CD4-positive, alpha-beta memory T cell (primary cell): ENCODE results near the gene SCD5. TPM values are rescaled to one million over a fixed set of nuclear protein-coding genes. Genes with fewer than 3 reads are reported as not detected.

Source experiments
- CTCF ChIA-PET: fragments of 350-600 bp; sonication (Branson Sonifier 250); formaldehyde crosslinking; loops from one replicate; lab custom pipeline; 2021; ENCODE audit warnings: inconsistent platforms; ENCODE audit not compliant: partially characterized antibody; lab: Charles Lee
- POLR2A ChIA-PET: fragments of 350-600 bp; sonication (Branson Sonifier 250); formaldehyde crosslinking; loops from one replicate; lab custom pipeline; 2021; ENCODE audit not compliant: partially characterized antibody; lab: Charles Lee
- DNase-seq, 5 donors: peaks; one replicate each; pipeline versions ENCODE4 v3.0.0 to v3.0.0-alpha.2; 2020 to 2022; ENCODE audit warnings: mixed read lengths in 1 of 5
- H3K27ac ChIP-seq: one replicate; pipeline ENCODE4 v1.7.0; 2013; ENCODE audit warnings: low read depth, low read length
- H3K27me3 ChIP-seq: 2 replicates; pipeline ENCODE4 v1.7.0; 2013; ENCODE audit warnings: mild to moderate bottlenecking, low read length, moderate library complexity; ENCODE audit not compliant: insufficient read depth
- H3K36me3 ChIP-seq: 2 replicates; pipeline ENCODE4 v1.7.0; 2013; ENCODE audit warnings: mild to moderate bottlenecking, low read length, moderate library complexity; ENCODE audit not compliant: insufficient read depth
- H3K4me1 ChIP-seq: 2 replicates; pipeline ENCODE4 v1.7.0; 2013; ENCODE audit warnings: mild to moderate bottlenecking, low read length, moderate library complexity; ENCODE audit not compliant: insufficient read depth
- H3K4me3 ChIP-seq, 2 donors: one replicate each; pipeline ENCODE4 v1.7.0; 2013; ENCODE audit warnings: low read length in 2 of 2, mild to moderate bottlenecking in 1 of 2
- H3K9me3 ChIP-seq, 2 donors: one replicate each; pipeline ENCODE4 v1.7.0; 2013; ENCODE audit warnings: low read length in 2 of 2, control low read depth in 1 of 2; ENCODE audit not compliant: control insufficient read depth in 1 of 2
- H3K27ac Mint-ChIP-seq, 7 donors: one replicate each; pipeline ENCODE4 v1.8.0; 2020 to 2021; ENCODE audit warnings: mixed read lengths in 7 of 7, mild to moderate bottlenecking in 6 of 7, inconsistent platforms in 3 of 7, moderate library complexity in 3 of 7
- H3K27me3 Mint-ChIP-seq, 2 donors: one replicate each; pipeline ENCODE4 v1.8.0; 2020 to 2021; ENCODE audit warnings: mixed read lengths in 2 of 2
- H3K36me3 Mint-ChIP-seq, 2 donors: one replicate each; pipeline ENCODE4 v1.8.0; 2020 to 2021; ENCODE audit warnings: mixed read lengths in 2 of 2, inconsistent platforms in 1 of 2, mild to moderate bottlenecking in 1 of 2
- H3K4me1 Mint-ChIP-seq, 4 donors: one replicate each; pipeline ENCODE4 v1.8.0; 2020 to 2021; ENCODE audit warnings: mixed read lengths in 4 of 4, mild to moderate bottlenecking in 1 of 4
- H3K4me3 Mint-ChIP-seq, 8 donors: one replicate each; pipeline ENCODE4 v1.8.0; 2020 to 2021; ENCODE audit warnings: mixed read lengths in 8 of 8, mild to moderate bottlenecking in 7 of 8, moderate library complexity in 6 of 8, inconsistent platforms in 3 of 8
- H3K9me3 Mint-ChIP-seq, 8 donors: one replicate each; pipeline ENCODE4 v1.8.0; 2020 to 2021; ENCODE audit warnings: mixed read lengths in 8 of 8, mild to moderate bottlenecking in 5 of 8, inconsistent platforms in 3 of 8, moderate library complexity in 1 of 8
- intact Hi-C: fragments of 100-400 bp; cut with micrococcal nuclease; formaldehyde crosslinking; loops from one replicate; pipeline ENCODE4 v1.15.1; 2023
- polyA plus RNA-seq, 2 donors: library from polyadenylated mRNA; unstranded; fragments of 300-500 nt; fragmentation: Illumina TruSeq; gene quantifications; one replicate each; pipeline ENCODE4 v1.2.3, GENCODE V29; 2021
- total RNA-seq, 2 experiments: library from RNA; stranded (reverse); gene quantifications; one replicate each; pipeline ENCODE4 v1.2.3, GENCODE V29; 2021

Gene SCD5
- total and polyA plus RNA-seq, 4 experiments from 2014 or later: 1.8 TPM; not detected in 3

GRCh38 chr4:82661181-82661992 is 137.2 kb downstream of the SCD5 start:
- Mint-ChIP-seq H3K27me3 (peaks cover 14 to 32% of the 10 kb centered on the region in 2 donors), H3K36me3 (peaks cover 0 to 3% of the 10 kb centered on the region in 2 donors), H3K4me1 (no peaks in the 10 kb centered on the region), H3K4me3 (no peak overlapping the region), H3K9me3 (peaks cover 0 to 10% (median 4%) of the 10 kb centered on the region in 8 donors), H3K27ac (peak overlapping the region in 1 of 7 donors; percentile 70)
- Histone ChIP-seq H3K27me3 (peaks cover 6% of the 10 kb centered on the region), H3K4me3 (no peak overlapping the region), H3K27ac (no peak overlapping the region), H3K4me1 (no peaks in the 10 kb centered on the region), H3K36me3 (no peaks in the 10 kb centered on the region), H3K9me3 (no peaks in the 10 kb centered on the region)
- ChIA-PET POLR2A (no interaction called here), CTCF (no interaction called here)
- intact Hi-C loops: no loop called here
- DNase-seq: no peak

GRCh38 chr4:82652062-82652461 is 146.5 kb downstream of the SCD5 start:
- Histone ChIP-seq H3K36me3 (no peaks in the 10 kb centered on the region), H3K4me3 (no peak overlapping the region), H3K9me3 (no peaks in the 10 kb centered on the region), H3K4me1 (no peaks in the 10 kb centered on the region), H3K27me3 (no peaks in the 10 kb centered on the region), H3K27ac (no peak overlapping the region)
- Mint-ChIP-seq H3K9me3 (peaks cover 0 to 5% (median 0%) of the 10 kb centered on the region in 8 donors), H3K4me1 (no peaks in the 10 kb centered on the region), H3K4me3 (no peak overlapping the region), H3K27me3 (no peaks in the 10 kb centered on the region), H3K27ac (no peak overlapping the region), H3K36me3 (no peaks in the 10 kb centered on the region)
- ChIA-PET CTCF (no interaction called here), POLR2A (no interaction called here)
- intact Hi-C loops: no loop called here
- DNase-seq: no peak

DNA sequence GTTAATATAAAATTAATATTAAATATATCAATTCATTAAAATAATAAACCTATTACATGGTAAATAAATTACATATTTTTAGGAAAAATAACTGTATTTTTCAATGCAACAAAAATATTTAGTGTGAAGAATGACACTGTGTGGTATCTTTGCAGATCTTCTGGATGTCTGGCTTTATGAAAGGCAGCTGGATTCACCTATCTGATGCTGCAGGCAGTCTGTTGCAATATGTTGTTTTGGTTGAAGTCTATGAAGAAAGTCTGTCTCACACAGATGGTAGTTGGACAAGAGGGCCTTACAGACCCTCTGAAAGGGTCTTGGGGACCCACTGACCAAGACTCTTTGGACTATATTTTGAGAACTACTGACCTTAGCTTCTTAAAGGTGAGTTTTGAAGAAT is 147.7 kb downstream of the SCD5 start:
- Histone ChIP-seq H3K9me3 (no peaks in the 10 kb centered on the region), H3K4me1 (no peaks in the 10 kb centered on the region), H3K36me3 (no peaks in the 10 kb centered on the region), H3K4me3 (no peak overlapping the region), H3K27ac (no peak overlapping the region), H3K27me3 (no peaks in the 10 kb centered on the region)
- Mint-ChIP-seq H3K36me3 (no peaks in the 10 kb centered on the region), H3K4me3 (no peak overlapping the region), H3K27me3 (no peaks in the 10 kb centered on the region), H3K4me1 (no peaks in the 10 kb centered on the region), H3K9me3 (no peaks in the 10 kb centered on the region), H3K27ac (no peak overlapping the region)
- no peak for DNase-seq
- CTCF ChIA-PET: no interaction called here
- POLR2A ChIA-PET: no interaction called here
- intact Hi-C loops: no loop called here

DNA sequence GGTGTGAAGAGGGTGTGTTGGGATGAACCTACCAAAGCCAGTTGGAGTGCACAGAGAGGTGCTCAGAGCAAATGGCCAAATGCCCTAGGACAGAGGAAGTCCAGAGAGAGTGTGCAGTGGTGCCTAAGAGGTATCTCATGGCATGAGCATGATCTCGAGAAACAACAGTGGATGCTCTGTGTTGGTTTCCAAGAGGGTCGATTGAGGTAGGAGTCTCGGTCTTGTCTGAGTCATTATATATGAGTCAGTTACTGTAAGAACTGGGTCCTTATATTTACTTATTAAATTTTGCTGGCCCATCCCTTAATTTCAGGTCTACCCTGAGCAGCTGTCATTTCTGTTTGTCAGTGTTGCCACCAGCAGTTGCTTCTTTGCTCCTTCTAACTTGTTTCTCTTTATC is 150.2 kb downstream of the SCD5 start:
- CTCF ChIA-PET: no interaction called here
- Histone ChIP-seq H3K4me3 (no peak overlapping the region), H3K9me3 (no peaks in the 10 kb centered on the region), H3K4me1 (no peaks in the 10 kb centered on the region), H3K27ac (no peak overlapping the region), H3K36me3 (no peaks in the 10 kb centered on the region), H3K27me3 (no peaks in the 10 kb centered on the region)
- H3K9me3 Mint-ChIP-seq: no peaks in the 10 kb centered on the region
- no peak for DNase-seq
- H3K36me3 Mint-ChIP-seq: no peaks in the 10 kb centered on the region
- H3K4me3 Mint-ChIP-seq: no peak overlapping the region
- no peak overlapping the region for H3K27ac Mint-ChIP-seq
- peaks cover 2% of the 10 kb centered on the region in 2 donors for H3K27me3 Mint-ChIP-seq
- intact Hi-C loops: no loop called here
- POLR2A ChIA-PET: no interaction called here
- H3K4me1 Mint-ChIP-seq: no peaks in the 10 kb centered on the region

DNA sequence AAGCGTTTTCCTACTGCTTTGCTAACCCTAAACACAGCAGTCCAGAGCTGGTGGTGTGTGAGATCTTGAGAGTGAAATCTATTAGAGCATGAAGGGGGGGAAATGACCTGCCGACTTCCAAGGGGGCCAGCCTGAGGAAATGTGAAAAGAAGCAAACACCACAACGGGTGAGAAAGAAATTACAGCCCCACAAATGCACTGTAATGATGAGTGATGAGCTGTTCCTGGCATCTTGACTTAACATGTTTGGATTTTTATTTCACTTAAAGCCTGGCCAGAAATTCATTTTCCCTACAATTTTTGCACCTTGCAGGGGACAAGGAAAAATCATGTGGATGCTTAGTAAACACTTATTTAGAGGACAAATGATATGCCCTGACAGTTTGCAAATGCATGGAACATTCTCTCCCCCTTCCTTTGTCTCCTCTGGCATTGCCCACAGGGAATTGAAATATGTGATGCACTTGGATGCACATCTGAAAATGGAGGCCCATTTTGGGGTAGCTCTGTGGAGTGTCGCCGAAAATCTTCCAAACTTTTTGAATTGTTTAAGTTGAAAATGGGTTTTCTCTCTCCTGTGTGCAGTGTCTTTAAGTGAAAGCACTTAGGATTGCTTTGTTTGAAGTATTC is 152.5 kb downstream of the SCD5 start:
- CTCF ChIA-PET: no interaction called here
- intact Hi-C loops: no loop called here
- POLR2A ChIA-PET: no interaction called here

DNA sequence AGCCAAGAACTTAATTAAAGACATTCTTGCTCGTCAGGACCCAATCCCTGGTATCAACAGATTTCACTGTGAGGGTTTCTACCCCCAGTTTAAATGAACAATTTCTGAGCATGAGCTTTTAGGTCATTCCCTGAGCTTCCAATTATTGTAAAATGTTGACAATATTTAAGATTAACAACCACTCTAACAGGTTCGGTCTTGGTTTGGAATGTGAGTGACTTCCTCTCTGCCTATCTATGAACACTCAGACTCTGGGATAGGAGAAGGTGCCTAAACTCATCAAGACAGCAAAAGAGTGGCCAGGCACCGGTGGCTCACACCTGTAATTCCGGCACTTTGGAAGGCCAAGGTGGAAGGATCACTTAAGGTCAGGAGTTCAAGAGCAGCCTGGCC is 153.9 kb downstream of the SCD5 start:
- POLR2A ChIA-PET: no interaction called here
- H3K4me1 ChIP-seq: no peaks in the 10 kb centered on the region
- peaks cover 6 to 9% of the 10 kb centered on the region in 2 donors for H3K27me3 Mint-ChIP-seq
- intact Hi-C loops: no loop called here
- no peaks in the 10 kb centered on the region for H3K4me1 Mint-ChIP-seq
- H3K36me3 Mint-ChIP-seq: no peaks in the 10 kb centered on the region
- no peaks in the 10 kb centered on the region for H3K27me3 ChIP-seq
- H3K4me3 Mint-ChIP-seq: no peak overlapping the region
- no peaks in the 10 kb centered on the region for H3K36me3 ChIP-seq
- H3K9me3 ChIP-seq: no peaks in the 10 kb centered on the region
- no peak overlapping the region for H3K27ac ChIP-seq
- DNase-seq: no peak
- no peak overlapping the region for H3K27ac Mint-ChIP-seq
- no peak overlapping the region for H3K4me3 ChIP-seq
- CTCF ChIA-PET: no interaction called here
- H3K9me3 Mint-ChIP-seq: no peaks in the 10 kb centered on the region

More for the DNA sequence above, 152.5 kb downstream of the SCD5 start:
- no peak for DNase-seq
- H3K27ac Mint-ChIP-seq: no peak overlapping the region
- Histone ChIP-seq H3K27me3 (no peaks in the 10 kb centered on the region), H3K36me3 (no peaks in the 10 kb centered on the region), H3K4me3 (no peak overlapping the region), H3K9me3 (no peaks in the 10 kb centered on the region), H3K27ac (no peak overlapping the region), H3K4me1 (no peaks in the 10 kb centered on the region)
- no peaks in the 10 kb centered on the region for H3K4me1 Mint-ChIP-seq
- no peak overlapping the region for H3K4me3 Mint-ChIP-seq
- H3K36me3 Mint-ChIP-seq: no peaks in the 10 kb centered on the region
- peaks cover 6 to 9% of the 10 kb centered on the region in 2 donors for H3K27me3 Mint-ChIP-seq
- no peaks in the 10 kb centered on the region for H3K9me3 Mint-ChIP-seq

DNA sequence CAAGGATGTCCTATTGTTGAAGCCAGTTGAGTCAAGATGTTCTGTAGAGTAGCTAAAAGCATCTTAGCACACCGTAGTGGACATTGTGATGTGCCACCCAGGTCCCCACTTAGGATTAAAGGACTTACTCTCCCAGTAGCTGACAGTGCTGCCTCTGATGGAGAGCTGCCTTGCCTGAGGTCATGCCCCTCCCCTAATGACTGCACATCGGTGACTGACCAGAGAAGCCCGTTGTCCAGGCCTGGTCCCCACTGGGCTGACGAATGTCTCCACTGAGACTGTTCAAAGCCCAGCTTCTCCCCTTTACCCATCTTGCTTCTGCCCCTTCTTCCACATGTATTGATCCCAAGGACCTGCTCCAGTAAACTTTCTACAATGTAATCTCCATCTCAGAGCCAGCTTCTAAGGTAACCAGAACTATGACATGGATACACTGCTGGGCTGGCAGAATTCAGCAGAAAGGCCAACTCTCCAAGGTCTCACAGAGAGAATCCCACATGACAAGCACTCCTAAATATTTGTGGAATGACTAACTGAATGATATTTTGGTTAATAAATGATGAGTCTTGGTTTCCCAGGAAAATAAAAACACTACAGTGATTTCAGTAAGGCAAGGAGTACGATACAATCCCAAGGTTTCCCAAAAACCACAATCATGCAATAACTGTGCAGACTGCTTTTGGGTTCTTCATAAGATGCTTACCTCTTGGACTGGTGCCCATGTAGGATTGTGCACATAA is 154.4 kb downstream of the SCD5 start:
- Mint-ChIP-seq H3K27ac (no peak overlapping the region), H3K36me3 (no peaks in the 10 kb centered on the region), H3K4me3 (no peak overlapping the region), H3K9me3 (no peaks in the 10 kb centered on the region), H3K27me3 (peaks cover 6 to 10% of the 10 kb centered on the region in 2 donors), H3K4me1 (no peaks in the 10 kb centered on the region)
- intact Hi-C loops: no loop called here
- Histone ChIP-seq H3K27ac (no peak overlapping the region), H3K4me1 (no peaks in the 10 kb centered on the region), H3K9me3 (no peaks in the 10 kb centered on the region), H3K36me3 (no peaks in the 10 kb centered on the region), H3K27me3 (no peaks in the 10 kb centered on the region), H3K4me3 (no peak overlapping the region)
- CTCF ChIA-PET: no interaction called here
- DNase-seq: no peak
- POLR2A ChIA-PET: no interaction called here
